Esophagus squamous epithelium (tissue), 4 donors: ENCODE measurements around the gene TGM5.
"Not testable (repeated sequence)": the region's sequence is repeated elsewhere in the genome, so short reads cannot be mapped to it uniquely, and the experiment has no call there.

Experiments used
- POLR2A ChIP-seq, 4 donors: fragments of 450-650 bp; IDR thresholded peaks; one replicate each; pipeline ENCODE4 v1.6.1; 2017; ENCODE audit warnings: antibody characterized with exemption in 4 of 4, mild to moderate bottlenecking in 4 of 4, moderate library complexity in 3 of 4
- TF ChIP-seq, protein P1 (sequence below), 6 experiments: fragments of 450-650 bp in 4 of 6; fragments of 200-600 bp in 2 of 6; sonication (generic) in 2 of 6; IDR thresholded peaks; one replicate each; pipeline ENCODE4 v1.5.1; 2016 to 2019; ENCODE audit warnings: antibody characterized with exemption in 6 of 6, mild to moderate bottlenecking in 4 of 6, moderate library complexity in 4 of 6

DNA sequence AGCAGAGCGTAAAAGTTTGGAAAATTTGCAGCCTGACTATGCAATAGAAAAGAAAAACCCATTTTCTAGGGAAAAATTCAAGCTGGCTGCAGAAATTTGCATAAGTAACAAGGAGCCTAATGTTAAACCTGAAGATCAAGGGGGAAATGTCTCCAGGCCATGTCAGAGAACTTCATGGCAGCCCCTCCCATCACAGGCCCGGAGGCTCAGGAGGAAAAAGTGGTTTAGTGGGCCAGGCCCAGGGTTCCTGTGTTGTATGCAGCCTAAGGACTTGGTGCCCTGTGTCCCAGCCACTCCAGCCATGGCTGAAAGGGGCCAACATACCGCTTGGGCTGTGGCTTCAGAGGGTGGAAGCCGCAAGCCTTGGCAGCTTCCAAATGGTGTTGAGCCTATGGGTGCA, 68.2 kb downstream of the TGM5 start:
- TF ChIP-seq, protein P1, sequence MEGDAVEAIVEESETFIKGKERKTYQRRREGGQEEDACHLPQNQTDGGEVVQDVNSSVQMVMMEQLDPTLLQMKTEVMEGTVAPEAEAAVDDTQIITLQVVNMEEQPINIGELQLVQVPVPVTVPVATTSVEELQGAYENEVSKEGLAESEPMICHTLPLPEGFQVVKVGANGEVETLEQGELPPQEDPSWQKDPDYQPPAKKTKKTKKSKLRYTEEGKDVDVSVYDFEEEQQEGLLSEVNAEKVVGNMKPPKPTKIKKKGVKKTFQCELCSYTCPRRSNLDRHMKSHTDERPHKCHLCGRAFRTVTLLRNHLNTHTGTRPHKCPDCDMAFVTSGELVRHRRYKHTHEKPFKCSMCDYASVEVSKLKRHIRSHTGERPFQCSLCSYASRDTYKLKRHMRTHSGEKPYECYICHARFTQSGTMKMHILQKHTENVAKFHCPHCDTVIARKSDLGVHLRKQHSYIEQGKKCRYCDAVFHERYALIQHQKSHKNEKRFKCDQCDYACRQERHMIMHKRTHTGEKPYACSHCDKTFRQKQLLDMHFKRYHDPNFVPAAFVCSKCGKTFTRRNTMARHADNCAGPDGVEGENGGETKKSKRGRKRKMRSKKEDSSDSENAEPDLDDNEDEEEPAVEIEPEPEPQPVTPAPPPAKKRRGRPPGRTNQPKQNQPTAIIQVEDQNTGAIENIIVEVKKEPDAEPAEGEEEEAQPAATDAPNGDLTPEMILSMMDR (IDR thresholded peaks at IDR 0.05), result not testable (repeated sequence)
- not testable (repeated sequence) for TF ChIP-seq POLR2A (IDR thresholded peaks at IDR 0.05)
